GM10266 (cell line): ENCODE measurements around the gene HS1BP3.

Experiments used
- DNase-seq: peaks from one replicate; pipeline ENCODE4 v3.0.0; 2012; ENCODE audit errors: extremely low spot score
- CTCF ChIP-seq: IDR thresholded peaks from 2 replicates; pipeline ENCODE4 v1.5.1; 2012; ENCODE audit warnings: mild to moderate bottlenecking, low read depth; ENCODE audit not compliant: control insufficient read depth, insufficient read depth; ENCODE audit errors: missing control alignments

The HS1BP3 gene

GRCh38 chr2:20678780-20679179, 27.9 kb upstream of the HS1BP3 start:
- DNase-seq = no peak
- no peak for TF ChIP-seq CTCF

GRCh38 chr2:20678086-20678395, 27.1 kb upstream of the HS1BP3 start:
- DNase-seq = no peak
- no peak for TF ChIP-seq CTCF

- no peak for DNase-seq
- peak; percentile 15 for TF ChIP-seq CTCF
These were observed 26.6 kb upstream of the HS1BP3 start for GRCh38 chr2:20677301-20678085.

GRCh38 chr2:20676353-20677215, 25.7 kb upstream of the HS1BP3 start:
- no peak for TF ChIP-seq CTCF
- DNase-seq = peak; percentile 65

GRCh38 chr2:20675701-20676352, 24.9 kb upstream of the HS1BP3 start:
- TF ChIP-seq CTCF = no peak
- no peak for DNase-seq

GRCh38 chr2:20674974-20675679, 24.2 kb upstream of the HS1BP3 start:
- TF ChIP-seq CTCF = no peak
- DNase-seq = no peak
